ENCODE measurements around the gene CDH15. TPM values are rescaled to one million over a fixed set of nuclear protein-coding genes. Genes with fewer than 3 reads are reported as not detected.

CDH15 gene
- total and polyA plus RNA-seq, 2 of the 13 experiments (the other 11 are each of a cell fraction or from before 2014, with no cell fraction given), result 0.74 to 2.2 TPM

GRCh38 chr16:89217388-89218191 is 46.0 kb downstream of the CDH15 start, which contains the start of gene ZNF778 (continued):
- TF ChIP-seq ZNF639 (CRISPR knock-in tag; conservative IDR thresholded peaks at IDR 0.05) (peak; percentile 72), RBM22 (optimal IDR thresholded peaks at IDR 0.05; ENCODE audit: low read length) (no peak), ZBTB40 (IDR thresholded peaks at IDR 0.05) (peak; percentile 73), ZBTB40 (CRISPR knock-in tag; IDR thresholded peaks at IDR 0.05) (peak; percentile 83), ZNF430 (CRISPR knock-in tag; IDR thresholded peaks at IDR 0.05) (peak; percentile 94), JUND (CRISPR knock-in tag; IDR thresholded peaks at IDR 0.05) (peak; percentile 62; the same call in 1 of the 2 replicates), REPIN1 (CRISPR knock-in tag; IDR thresholded peaks at IDR 0.05; ENCODE audit: borderline replicate concordance, low read depth) (peak; percentile 63; the same call in 1 of the 2 replicates), CHCHD3 (CRISPR knock-in tag; IDR thresholded peaks at IDR 0.05) (peak; percentile 88; the same call in 1 of the 2 replicates), ZNF781 (CRISPR knock-in tag; IDR thresholded peaks at IDR 0.05; ENCODE audit: borderline replicate concordance, not compliant biosample characterization) (peak; percentile 68), KLF12 (CRISPR knock-in tag; IDR thresholded peaks at IDR 0.05; ENCODE audit: borderline replicate concordance) (peak; percentile 88), ZNF335 (CRISPR knock-in tag; IDR thresholded peaks at IDR 0.05) (peak; percentile 79; the same call in 1 of the 2 replicates), ZNF160 (CRISPR knock-in tag; IDR thresholded peaks at IDR 0.05) (peak; percentile 55; the same call in 1 of the 2 replicates), CERS6 (CRISPR knock-in tag; IDR thresholded peaks at IDR 0.05) (peak; percentile 51; the same call in 1 of the 2 replicates), ZNF143 (CRISPR knock-in tag; IDR thresholded peaks at IDR 0.05) (peak; percentile 15; the same call in 1 of the 2 replicates), PTBP1 (IDR thresholded peaks at IDR 0.05; ENCODE audit: low read depth, low read length, poor library complexity, severe bottlenecking) (no peak)
